GM10248 (cell line): ENCODE measurements around the gene KRT80.

Source experiments
- CTCF ChIA-PET: fragments of 300-600 bp; sonication (Branson Sonifier 250); formaldehyde crosslinking; extraction: SDS; loops from one replicate; lab custom pipeline; 2021; ENCODE audit warnings: antibody characterized with exemption; lab: Yijun Ruan, JAX
- POLR2A ChIA-PET: fragments of 350-650 bp; sonication (Branson Sonifier 250); formaldehyde crosslinking; extraction: SDS; loops from one replicate; lab custom pipeline; 2020; ENCODE audit warnings: antibody characterized with exemption; lab: Yijun Ruan, JAX
- DNase-seq: peaks from one replicate; pipeline ENCODE4 v3.0.0; 2012; ENCODE audit errors: extremely low spot score
- CTCF ChIP-seq: IDR thresholded peaks from 2 replicates; pipeline ENCODE4 v1.5.1; 2012; ENCODE audit warnings: mild to moderate bottlenecking, low read depth; ENCODE audit errors: extremely low read depth, missing control alignments, control extremely low read depth

Gene KRT80

GRCh38 chr12:52204095-52204930, 12.5 kb upstream of the KRT80 start:
- CTCF ChIA-PET, result interaction anchor here (0.7 kb wide), 1 partner anchor 55 kb away, joined by 3 read pairs; no protein-coding TSS in a partner anchor
- no peak for TF ChIP-seq CTCF
- POLR2A ChIA-PET, result no interaction called here
- DNase-seq, result no peak

GRCh38 chr12:52203079-52203921, 11.5 kb upstream of the KRT80 start:
- no peak for TF ChIP-seq CTCF
- POLR2A ChIA-PET, result no interaction called here
- CTCF ChIA-PET, result interaction anchor here (1.3 kb wide), 1 partner anchor 9 kb away, joined by 6 read pairs; no protein-coding TSS in a partner anchor
- DNase-seq, result no peak

- POLR2A ChIA-PET, result no interaction called here
- no peak for DNase-seq
- TF ChIP-seq CTCF, result no peak
- CTCF ChIA-PET, result interaction anchor here (1.3 kb wide), 1 partner anchor 10 kb away, joined by 6 read pairs; no protein-coding TSS in a partner anchor
Measured at GRCh38 chr12:52202361-52203078, 10.7 kb upstream of the KRT80 start.

- POLR2A ChIA-PET, result no interaction called here
- CTCF ChIA-PET, result interaction anchor here (0.9 to 1.3 kb wide), 2 partner anchors 11 to 369 kb away, joined by 3 to 6 read pairs; no protein-coding TSS in a partner anchor
Measured at GRCh38 chr12:52201451-52201839, 9.6 kb upstream of the KRT80 start.

GRCh38 chr12:52200781-52201450, 9.1 kb upstream of the KRT80 start:
- no peak for DNase-seq
- TF ChIP-seq CTCF, result no peak
- POLR2A ChIA-PET, result no interaction called here
- CTCF ChIA-PET, result interaction anchor here (0.9 to 1.5 kb wide), 2 partner anchors 11 to 370 kb away, joined by 3 read pairs; no protein-coding TSS in a partner anchor

More at GRCh38 chr12:52201451-52201839, 9.6 kb upstream of the KRT80 start:
- no peak for DNase-seq
- TF ChIP-seq CTCF, result no peak
